Measurements from ENCODE around the gene TNPO1. TPM values are rescaled to one million over a fixed set of nuclear protein-coding genes. Genes with fewer than 3 reads are reported as not detected.

The TNPO1 gene
- total and polyA plus RNA-seq, 2 of the 8 experiments (the other 6 are each of a cell fraction or from before 2014, with no cell fraction given): 38.5 to 211 TPM

- TF ChIP-seq HDAC2 (IDR thresholded peaks at IDR 0.05; ENCODE audit: borderline replicate concordance in 1 of 2, low read depth in 2 of 2, low read length in 2 of 2) (0 out of 4 replicates have a peak, but pooled peaks have one; percentile 23 to 30), RAD21 (IDR thresholded peaks at IDR 0.05 in 1 of 2, conservative IDR thresholded peaks at IDR 0.05 in 1 of 2; ENCODE audit: low read depth in 2 of 2, low read length in 2 of 2) (no peak), SP1 (IDR thresholded peaks at IDR 0.05; ENCODE audit: low read depth, low read length) (no peak), SUZ12 (IDR thresholded peaks at IDR 0.05; ENCODE audit: low read length) (no peak), NRF1 (IDR thresholded peaks at IDR 0.05; ENCODE audit: low read depth, low read length) (no peak), POLR2AphosphoS5 (IDR thresholded peaks at IDR 0.05; ENCODE audit: low read depth, low read length) (0 out of 2 replicates have a peak, but pooled peaks have one; percentile 1), SIX5 (IDR thresholded peaks at IDR 0.05; ENCODE audit: low read depth, low read length) (no peak), CBX8 (IDR thresholded peaks at IDR 0.05; ENCODE audit: borderline replicate concordance, low read depth, low read length) (no peak), SRF (IDR thresholded peaks at IDR 0.05; ENCODE audit: low read depth, low read length) (no peak)
Measured at GRCh38 chr5:72955143-72955767, 138.8 kb downstream of the TNPO1 start (continued).

All from H1 (cell line).